ENCODE data around the gene EYA2.

EYA2 gene

GRCh38 chr20:47079047-47079446, 184.4 kb downstream of the EYA2 start:
- DNase-seq = no peak

- DNase-seq = no peak
These were observed 185.7 kb downstream of the EYA2 start for GRCh38 chr20:47080365-47080764.

- DNase-seq = no peak
These were observed 191.7 kb downstream of the EYA2 start for GRCh38 chr20:47086316-47086715.

GRCh38 chr20:47088335-47088734, 193.7 kb downstream of the EYA2 start:
- DNase-seq = no peak

GRCh38 chr20:47089151-47089550, 194.5 kb downstream of the EYA2 start:
- DNase-seq = no peak

GRCh38 chr20:47090835-47091234, 196.2 kb downstream of the EYA2 start:
- no peak for DNase-seq

- DNase-seq = no peak
These were observed 198.8 kb downstream of the EYA2 start for GRCh38 chr20:47093320-47093966.

- DNase-seq = no peak
These were observed 201.0 kb downstream of the EYA2 start for GRCh38 chr20:47095690-47096089.

GRCh38 chr20:47097691-47098622, 203.3 kb downstream of the EYA2 start:
- no peak for DNase-seq

GRCh38 chr20:47099093-47099492, 204.4 kb downstream of the EYA2 start:
- DNase-seq = no peak

GRCh38 chr20:47099825-47100441, 205.3 kb downstream of the EYA2 start:
- DNase-seq = no peak

GRCh38 chr20:47102629-47103028, 208.0 kb downstream of the EYA2 start:
- DNase-seq = no peak

- DNase-seq = no peak
These were observed 212.1 kb downstream of the EYA2 start for GRCh38 chr20:47106786-47107185.

- no peak for DNase-seq
These were observed 214.4 kb downstream of the EYA2 start for GRCh38 chr20:47108994-47109393.

GRCh38 chr20:47110819-47111218, 216.2 kb downstream of the EYA2 start:
- no peak for DNase-seq

- DNase-seq = no peak
These were observed 216.9 kb downstream of the EYA2 start for GRCh38 chr20:47111576-47111975.

GRCh38 chr20:47113362-47114109, 218.9 kb downstream of the EYA2 start:
- no peak for DNase-seq

- DNase-seq = no peak
These were observed 221.1 kb downstream of the EYA2 start for GRCh38 chr20:47115694-47116093.

- DNase-seq = no peak
These were observed 222.7 kb downstream of the EYA2 start for GRCh38 chr20:47117371-47117770.

GRCh38 chr20:47117773-47118172, 223.1 kb downstream of the EYA2 start:
- DNase-seq = no peak

GRCh38 chr20:47118206-47118605, 223.6 kb downstream of the EYA2 start:
- DNase-seq = no peak

GRCh38 chr20:47118641-47119040, 224.0 kb downstream of the EYA2 start:
- no peak for DNase-seq

GRCh38 chr20:47120346-47120936, 225.8 kb downstream of the EYA2 start:
- no peak for DNase-seq
